GM19463 (cell line): ENCODE measurements around the gene VLDLR.
A peak's percentile ranks its signal among the peaks of the same experiment; 100 is the strongest.

ENCODE experiments used
- ATAC-seq: cut with Tn5 transposase; IDR thresholded peaks from one replicate; pipeline ENCODE4 v1.9.1; 2021; ENCODE audit warnings: mild to moderate bottlenecking, moderate library complexity; ENCODE audit not compliant: unreplicated experiment

VLDLR gene

GRCh38 chr9:2621722-2622460, at the start of gene VLDLR:
Gene VLDLR (plus strand): TSS chr9:2621787. CDS start chr9:2622190, 403 bp downstream.
- peak; percentile 34 for ATAC-seq

- no peak for ATAC-seq
Observed at GRCh38 chr9:2574203-2574602, 47.4 kb upstream of the VLDLR start.

- no peak for ATAC-seq
Observed at GRCh38 chr9:2576631-2577030, 45.0 kb upstream of the VLDLR start.

GRCh38 chr9:2583308-2584013, 38.1 kb upstream of the VLDLR start:
- ATAC-seq = no peak

- ATAC-seq = no peak
Observed at GRCh38 chr9:2591967-2592366, 29.6 kb upstream of the VLDLR start.

GRCh38 chr9:2593744-2594143, 27.8 kb upstream of the VLDLR start:
- no peak for ATAC-seq

- ATAC-seq = no peak
Observed at GRCh38 chr9:2595973-2596372, 25.6 kb upstream of the VLDLR start.

- ATAC-seq = no peak
Observed at GRCh38 chr9:2597483-2597882, 24.1 kb upstream of the VLDLR start.

GRCh38 chr9:2599896-2600295, 21.7 kb upstream of the VLDLR start:
- ATAC-seq = no peak

GRCh38 chr9:2600307-2600706, 21.3 kb upstream of the VLDLR start:
- ATAC-seq = no peak

- ATAC-seq = peak; percentile 33
Observed at GRCh38 chr9:2601785-2602378, 19.7 kb upstream of the VLDLR start.

- ATAC-seq = peak; percentile 78
Observed at GRCh38 chr9:2602704-2603116, 18.9 kb upstream of the VLDLR start.

GRCh38 chr9:2603621-2604020, 18.0 kb upstream of the VLDLR start:
- no peak for ATAC-seq

GRCh38 chr9:2605246-2605645, 16.3 kb upstream of the VLDLR start:
- no peak for ATAC-seq

GRCh38 chr9:2608276-2608675, 13.3 kb upstream of the VLDLR start:
- ATAC-seq = no peak

GRCh38 chr9:2610985-2611384, 10.6 kb upstream of the VLDLR start:
- no peak for ATAC-seq

- ATAC-seq = no peak
Observed at GRCh38 chr9:2611961-2612360, 9.6 kb upstream of the VLDLR start.

- ATAC-seq = no peak
Observed at GRCh38 chr9:2613730-2614271, 7.8 kb upstream of the VLDLR start.

GRCh38 chr9:2615497-2615896, 6.1 kb upstream of the VLDLR start:
- ATAC-seq = no peak

- ATAC-seq = no peak
Observed at GRCh38 chr9:2616692-2617377, 4.8 kb upstream of the VLDLR start.

GRCh38 chr9:2618289-2618688, 3.3 kb upstream of the VLDLR start:
- no peak for ATAC-seq
